HTERT RPE-1 (cell line): ENCODE data around the gene DCUN1D5.

Experiments
- in situ Hi-C: fragments of 300-500 bp; cut with MboI; formaldehyde crosslinking; loops from 4 replicates; pipeline ENCODE4 v1.14.3; 2020; ENCODE audit warnings: low sequenced_read_pairs

The DCUN1D5 gene

DNA sequence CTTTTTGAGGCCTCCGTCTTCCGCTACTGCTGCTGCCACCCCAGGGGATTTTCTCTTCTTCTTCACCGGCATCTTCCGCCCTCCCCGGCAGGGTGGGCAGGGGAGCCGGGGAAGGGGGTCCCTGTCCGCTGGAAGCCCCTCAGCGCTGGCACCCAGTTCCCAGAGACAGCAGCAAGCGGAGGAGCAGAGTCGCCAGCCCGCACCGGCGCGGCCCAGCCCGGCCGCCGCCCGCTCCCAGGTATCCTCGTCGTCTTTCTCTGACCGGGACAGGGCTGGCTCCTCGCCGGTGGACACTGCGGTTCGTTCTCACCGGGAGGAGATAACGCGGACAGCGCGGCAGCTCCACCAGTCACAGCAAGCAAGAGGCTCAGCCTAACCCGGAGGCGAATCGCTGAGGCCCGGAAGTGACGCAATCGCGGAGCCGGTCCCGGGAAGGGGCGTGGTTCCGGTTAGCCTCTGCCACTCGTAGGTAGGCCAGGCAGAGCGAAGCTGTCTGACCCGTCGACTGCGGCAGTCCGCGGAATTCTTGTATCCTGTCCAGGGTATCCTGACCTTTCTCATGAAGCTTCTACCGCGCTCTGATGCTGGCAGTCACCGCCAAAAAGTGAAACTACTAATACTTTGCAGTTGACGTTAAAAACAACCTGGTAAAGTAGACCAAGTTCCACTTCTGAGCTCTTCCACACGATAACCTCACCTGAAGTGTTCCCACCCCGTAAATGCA is at the start of gene DCUN1D5:
Gene DCUN1D5, minus strand, starts transcription at position 360 of the 724 bp plus-strand sequence. Its CDS starts 288 bp downstream, at position 72.
- in situ Hi-C loops, result no loop called here

- in situ Hi-C loops, result no loop called here
Observed at GRCh38 chr11:103125462-103125861, 33.5 kb upstream of the DCUN1D5 start.

DNA sequence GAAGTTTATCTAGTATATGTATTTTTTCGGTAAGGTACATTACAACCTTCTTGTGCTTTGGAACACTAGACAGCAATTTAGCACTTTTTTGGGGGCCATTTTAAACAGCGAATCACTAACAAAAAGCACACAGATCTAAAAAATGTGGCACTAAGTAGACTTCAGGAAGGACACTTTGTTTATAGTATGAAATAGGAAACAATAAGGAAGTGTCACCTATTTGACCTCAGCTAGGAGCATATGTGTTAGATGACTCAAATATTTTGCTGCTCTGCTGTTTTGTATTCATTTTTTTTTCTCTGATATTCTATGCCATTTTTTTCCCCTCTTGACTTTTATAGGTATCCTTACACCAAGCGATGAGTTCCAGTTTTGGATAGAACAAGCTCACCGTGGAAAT is 22.9 kb upstream of the DCUN1D5 start:
- in situ Hi-C loops, result no loop called here

GRCh38 chr11:103112364-103112763 is 20.4 kb upstream of the DCUN1D5 start:
- in situ Hi-C loops, result no loop called here

DNA sequence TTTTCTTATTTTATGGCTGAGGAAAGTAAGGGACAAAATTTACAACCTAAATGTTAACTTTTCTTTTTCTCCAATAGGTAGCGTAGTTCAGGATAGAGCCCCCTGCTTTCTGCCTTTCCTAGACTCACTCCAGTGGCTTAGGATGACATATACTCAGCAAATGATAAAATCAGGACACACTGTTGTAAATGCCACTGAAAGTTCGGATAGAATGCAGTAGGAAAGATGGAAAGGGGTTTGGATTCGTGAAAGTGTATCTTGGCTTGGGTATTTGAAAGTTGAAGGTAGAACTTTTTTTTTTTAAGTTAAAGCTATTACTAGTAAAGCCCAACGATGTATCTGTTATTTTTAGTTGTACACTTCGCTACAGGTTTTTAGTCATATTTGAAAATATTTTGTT is 19.4 kb upstream of the DCUN1D5 start:
- in situ Hi-C loops, result no loop called here

- in situ Hi-C loops, result no loop called here
Observed at GRCh38 chr11:103110391-103110790, 18.4 kb upstream of the DCUN1D5 start.

- in situ Hi-C loops, result no loop called here
Observed at GRCh38 chr11:103109818-103110388, 17.9 kb upstream of the DCUN1D5 start.

DNA sequence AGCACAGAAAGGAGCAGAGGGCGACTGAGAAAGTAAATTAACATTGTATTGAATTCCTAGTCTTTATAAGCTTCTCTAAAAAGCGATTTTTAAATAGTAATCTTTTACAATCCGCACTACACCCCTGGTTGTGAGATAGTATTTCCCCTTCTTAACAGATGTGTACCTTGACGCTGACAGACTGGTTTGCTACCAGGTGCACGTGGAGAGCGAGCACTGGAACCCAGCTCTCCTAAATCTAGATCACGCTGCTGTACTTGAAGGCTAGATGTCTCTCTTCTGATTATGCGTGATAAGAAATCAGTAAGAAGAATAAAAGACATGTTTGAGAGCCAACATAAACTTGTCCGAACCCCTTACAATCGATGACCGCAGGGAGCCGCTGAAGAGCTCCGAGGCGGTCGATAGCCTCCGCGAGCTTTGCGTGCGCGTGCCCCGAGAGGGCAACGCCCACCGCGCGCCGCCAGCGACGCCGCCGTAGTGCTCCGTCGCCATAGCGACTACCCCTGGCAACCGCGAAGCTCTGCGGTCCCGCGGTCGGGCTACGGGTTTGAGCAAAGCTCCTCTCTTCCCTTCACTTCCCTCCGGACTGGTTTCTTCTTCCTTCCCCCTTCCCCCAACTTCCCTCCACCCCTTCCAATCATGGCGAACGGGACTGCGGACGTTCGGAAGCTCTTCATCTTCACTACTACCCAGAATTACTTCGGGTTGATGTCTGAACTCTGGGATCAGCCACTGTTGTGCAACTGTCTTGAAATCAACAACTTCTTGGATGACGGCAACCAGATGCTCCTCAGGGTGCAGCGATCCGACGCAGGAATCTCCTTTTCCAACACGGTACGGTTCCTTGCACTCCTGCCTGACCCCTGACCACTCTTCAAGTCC is 17.2 kb upstream of the DCUN1D5 start, which contains the start of gene DYNC2H1:
Gene DYNC2H1, plus strand, starts transcription at position 494 of the 885 bp plus-strand sequence. Its CDS starts 149 bp downstream, at position 643.
- in situ Hi-C loops, result no loop called here

- in situ Hi-C loops, result no loop called here
Observed at GRCh38 chr11:103097279-103097678, 5.3 kb upstream of the DCUN1D5 start.

GRCh38 chr11:103091064-103091800 is 728 bp downstream of the DCUN1D5 start:
- in situ Hi-C loops, result no loop called here

GRCh38 chr11:103086461-103086860 is 5.5 kb downstream of the DCUN1D5 start:
- in situ Hi-C loops, result no loop called here

GRCh38 chr11:103085758-103086365 is 6.1 kb downstream of the DCUN1D5 start:
- in situ Hi-C loops, result no loop called here

DNA sequence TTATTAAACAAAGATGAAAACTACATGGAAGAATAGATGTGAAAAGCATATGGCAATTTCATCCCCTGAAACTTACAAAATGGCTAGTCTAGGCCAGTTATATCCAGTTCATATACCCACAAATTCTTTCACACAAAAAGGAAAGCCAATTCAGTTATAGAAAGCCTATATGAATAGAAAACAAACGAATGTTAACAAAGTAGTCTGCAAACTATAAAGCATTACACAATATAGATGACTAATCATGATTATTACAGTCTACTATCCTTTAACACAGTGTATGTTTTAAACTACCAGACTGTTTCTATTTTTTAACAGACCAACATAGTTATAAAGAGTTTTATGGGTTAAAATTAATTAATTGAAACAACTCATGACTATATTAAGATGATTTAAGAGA is 12.1 kb downstream of the DCUN1D5 start:
- in situ Hi-C loops, result no loop called here

DNA sequence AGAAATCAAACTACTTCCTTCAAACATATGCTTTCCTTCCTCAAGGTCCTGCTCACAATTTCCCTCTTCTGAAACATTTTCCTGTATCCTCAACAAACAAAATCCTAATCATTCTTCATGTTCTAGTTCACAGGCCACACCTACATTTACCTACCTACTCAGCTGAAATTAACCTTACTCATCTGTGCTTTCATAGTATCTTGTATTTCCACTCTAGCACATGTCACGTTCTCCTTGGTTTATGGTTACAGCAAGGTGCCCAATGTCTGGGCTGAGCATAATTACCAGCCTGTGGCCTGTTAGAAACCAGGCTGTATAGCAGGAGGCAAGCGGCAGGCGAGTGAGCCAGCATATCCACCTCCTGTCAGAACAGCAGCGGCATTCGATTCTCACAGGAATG is 13.2 kb downstream of the DCUN1D5 start:
- in situ Hi-C loops, result no loop called here

DNA sequence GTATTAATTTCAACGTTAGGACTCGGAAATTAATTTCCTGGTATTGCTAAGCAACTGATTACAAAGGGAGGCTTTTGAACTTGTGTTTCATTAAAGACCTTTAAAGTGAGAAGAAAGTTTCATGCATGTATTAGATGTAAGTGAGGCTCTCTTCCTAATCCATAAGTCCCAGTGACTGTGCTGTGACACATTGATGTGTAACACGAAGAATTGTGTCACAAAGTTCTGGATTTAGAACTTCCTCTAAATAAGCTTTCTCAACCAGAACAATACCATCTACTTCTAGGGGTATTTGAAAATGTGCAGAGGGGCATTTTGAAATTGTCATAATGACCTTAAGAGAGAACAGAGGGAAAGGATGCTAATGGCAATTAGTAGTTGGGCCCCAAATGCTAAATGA is 14.4 kb downstream of the DCUN1D5 start:
- in situ Hi-C loops, result no loop called here

DNA sequence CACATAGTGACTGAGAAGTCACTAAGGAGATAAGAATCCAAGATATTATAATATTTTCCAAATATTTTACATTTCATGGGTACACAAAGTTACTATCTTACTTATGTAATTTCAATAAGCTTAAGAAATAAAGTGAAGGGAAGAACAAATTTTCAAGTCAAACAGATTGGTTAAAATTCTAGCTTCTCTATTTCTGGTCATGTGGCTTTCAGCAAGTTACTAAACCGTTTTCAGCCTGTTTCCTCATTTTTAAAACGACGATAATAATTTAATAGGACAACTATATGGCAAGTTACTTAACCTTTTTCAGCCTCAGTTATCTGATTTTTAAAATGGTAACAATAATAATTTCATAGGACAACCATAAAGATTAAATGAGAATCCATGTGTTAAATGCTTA is 15.6 kb downstream of the DCUN1D5 start:
- in situ Hi-C loops, result no loop called here

GRCh38 chr11:103071008-103071407 is 21.0 kb downstream of the DCUN1D5 start:
- in situ Hi-C loops, result no loop called here

- in situ Hi-C loops, result no loop called here
Observed at GRCh38 chr11:103070142-103070541, 21.8 kb downstream of the DCUN1D5 start.

DNA sequence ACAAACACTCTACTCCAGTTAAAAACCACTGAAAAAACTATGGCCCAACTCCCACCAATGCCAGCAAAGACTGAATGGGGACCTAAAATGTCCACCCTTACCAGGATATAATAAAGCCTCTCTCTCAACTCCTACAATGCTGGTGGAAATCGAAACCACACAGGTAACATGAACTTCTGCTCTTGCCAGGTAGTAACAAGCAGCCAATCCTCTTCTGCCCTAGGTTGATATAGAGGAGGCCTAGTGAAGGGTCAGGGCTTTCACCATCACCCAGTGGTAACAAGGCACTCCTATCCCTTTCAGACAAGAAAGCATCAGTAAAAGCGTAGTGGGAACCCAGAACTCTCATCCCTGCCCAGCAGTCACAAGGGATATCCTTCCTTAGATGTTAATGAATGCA is 22.6 kb downstream of the DCUN1D5 start:
- in situ Hi-C loops, result no loop called here

GRCh38 chr11:103067118-103067517 is 24.8 kb downstream of the DCUN1D5 start:
- in situ Hi-C loops, result no loop called here
